ENCODE measurements around the gene RNF8. TPM values are rescaled to one million over a fixed set of nuclear protein-coding genes. Genes with fewer than 3 reads are reported as not detected.
"Not testable (repeated sequence)": the region's sequence is repeated elsewhere in the genome, so short reads cannot be mapped to it uniquely, and the experiment has no call there.

RNF8 gene
- 48.7 and 58.4 TPM in 2 replicates for total RNA-seq (2014; rRNA removed; shearing (Covaris generic))

GRCh38 chr6:37353761-37354525 lies at the start of gene RNF8:
Gene RNF8 (plus strand): TSS chr6:37353983. CDS start chr6:37354165, 182 bp downstream.
- DNase-seq (ENCODE audit: low read depth) = peak; percentile 90

- DNase-seq (ENCODE audit: low read depth) = no peak
Observed at GRCh38 chr6:37304766-37305165, 49.0 kb upstream of the RNF8 start.

- no peak for DNase-seq (ENCODE audit: low read depth)
Observed at GRCh38 chr6:37305841-37306425, 47.9 kb upstream of the RNF8 start.

- DNase-seq (ENCODE audit: low read depth) = no peak
Observed at GRCh38 chr6:37306624-37307222, 47.1 kb upstream of the RNF8 start.

- not testable (repeated sequence) for DNase-seq (ENCODE audit: low read depth)
Observed at GRCh38 chr6:37307484-37307883, 46.3 kb upstream of the RNF8 start.

- peak; percentile 67 for DNase-seq (ENCODE audit: low read depth)
Observed at GRCh38 chr6:37308069-37308815, 45.5 kb upstream of the RNF8 start.

GRCh38 chr6:37309046-37309445 lies 44.7 kb upstream of the RNF8 start:
- DNase-seq (ENCODE audit: low read depth) = no peak

GRCh38 chr6:37309692-37310091 lies 44.1 kb upstream of the RNF8 start:
- DNase-seq (ENCODE audit: low read depth) = no peak

- no peak for DNase-seq (ENCODE audit: low read depth)
Observed at GRCh38 chr6:37310966-37311365, 42.8 kb upstream of the RNF8 start.

- no peak for DNase-seq (ENCODE audit: low read depth)
Observed at GRCh38 chr6:37311741-37312473, 41.9 kb upstream of the RNF8 start.

GRCh38 chr6:37313723-37314486 lies 39.9 kb upstream of the RNF8 start:
- no peak for DNase-seq (ENCODE audit: low read depth)

- peak; percentile 56 for DNase-seq (ENCODE audit: low read depth)
Observed at GRCh38 chr6:37314487-37315156, 39.2 kb upstream of the RNF8 start.

GRCh38 chr6:37315157-37315515 lies 38.6 kb upstream of the RNF8 start:
- DNase-seq (ENCODE audit: low read depth) = no peak

- no peak for DNase-seq (ENCODE audit: low read depth)
Observed at GRCh38 chr6:37316071-37316470, 37.7 kb upstream of the RNF8 start.

GRCh38 chr6:37317312-37318038 lies 36.3 kb upstream of the RNF8 start:
- no peak for DNase-seq (ENCODE audit: low read depth)

- no peak for DNase-seq (ENCODE audit: low read depth)
Observed at GRCh38 chr6:37319156-37319555, 34.6 kb upstream of the RNF8 start.

- DNase-seq (ENCODE audit: low read depth) = no peak
Observed at GRCh38 chr6:37319856-37320480, 33.8 kb upstream of the RNF8 start.

- no peak for DNase-seq (ENCODE audit: low read depth)
Observed at GRCh38 chr6:37320646-37321045, 33.1 kb upstream of the RNF8 start.

GRCh38 chr6:37321101-37321500 lies 32.7 kb upstream of the RNF8 start:
- no peak for DNase-seq (ENCODE audit: low read depth)
